ENCODE measurements around the gene RNASEL.

DNA sequence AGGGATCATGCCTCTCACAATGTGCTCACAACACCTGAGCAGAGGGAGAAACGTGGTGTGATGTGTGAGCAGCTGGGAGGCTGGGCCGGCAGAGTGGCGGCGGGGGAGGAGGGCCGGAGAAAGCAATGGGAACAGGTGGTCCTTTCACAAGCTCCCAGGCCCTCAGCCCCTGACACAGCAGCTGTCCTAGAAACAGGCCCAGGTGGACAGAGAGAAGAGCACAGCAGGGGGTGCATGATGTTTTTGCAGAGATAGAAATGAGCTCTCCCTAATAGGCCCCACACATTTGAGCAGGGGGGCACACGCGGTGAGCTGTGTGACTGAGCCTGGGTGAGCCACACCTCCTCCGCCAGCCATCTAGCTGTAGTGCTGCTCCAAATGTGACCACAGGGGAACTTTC, 22.7 kb upstream of the RNASEL start:
- TF ChIP-seq, protein P1, sequence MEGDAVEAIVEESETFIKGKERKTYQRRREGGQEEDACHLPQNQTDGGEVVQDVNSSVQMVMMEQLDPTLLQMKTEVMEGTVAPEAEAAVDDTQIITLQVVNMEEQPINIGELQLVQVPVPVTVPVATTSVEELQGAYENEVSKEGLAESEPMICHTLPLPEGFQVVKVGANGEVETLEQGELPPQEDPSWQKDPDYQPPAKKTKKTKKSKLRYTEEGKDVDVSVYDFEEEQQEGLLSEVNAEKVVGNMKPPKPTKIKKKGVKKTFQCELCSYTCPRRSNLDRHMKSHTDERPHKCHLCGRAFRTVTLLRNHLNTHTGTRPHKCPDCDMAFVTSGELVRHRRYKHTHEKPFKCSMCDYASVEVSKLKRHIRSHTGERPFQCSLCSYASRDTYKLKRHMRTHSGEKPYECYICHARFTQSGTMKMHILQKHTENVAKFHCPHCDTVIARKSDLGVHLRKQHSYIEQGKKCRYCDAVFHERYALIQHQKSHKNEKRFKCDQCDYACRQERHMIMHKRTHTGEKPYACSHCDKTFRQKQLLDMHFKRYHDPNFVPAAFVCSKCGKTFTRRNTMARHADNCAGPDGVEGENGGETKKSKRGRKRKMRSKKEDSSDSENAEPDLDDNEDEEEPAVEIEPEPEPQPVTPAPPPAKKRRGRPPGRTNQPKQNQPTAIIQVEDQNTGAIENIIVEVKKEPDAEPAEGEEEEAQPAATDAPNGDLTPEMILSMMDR (IDR thresholded peaks at IDR 0.05), result no peak
- TF ChIP-seq EZH2 (IDR thresholded peaks at IDR 0.05) (no peak), EZH2phosphoT487 (IDR thresholded peaks at IDR 0.05) (no peak)

All from neural progenitor cell (in vitro differentiated cells).